ENCODE results near the gene ABHD2. TPM values are rescaled to one million over a fixed set of nuclear protein-coding genes. Genes with fewer than 3 reads are reported as not detected.

Gene ABHD2
- total and polyA plus RNA-seq, 9 of the 15 experiments (the other 6 are each of a cell fraction or from before 2014, with no cell fraction given): 16.9 to 99.8 (median 47.5) TPM

DNA sequence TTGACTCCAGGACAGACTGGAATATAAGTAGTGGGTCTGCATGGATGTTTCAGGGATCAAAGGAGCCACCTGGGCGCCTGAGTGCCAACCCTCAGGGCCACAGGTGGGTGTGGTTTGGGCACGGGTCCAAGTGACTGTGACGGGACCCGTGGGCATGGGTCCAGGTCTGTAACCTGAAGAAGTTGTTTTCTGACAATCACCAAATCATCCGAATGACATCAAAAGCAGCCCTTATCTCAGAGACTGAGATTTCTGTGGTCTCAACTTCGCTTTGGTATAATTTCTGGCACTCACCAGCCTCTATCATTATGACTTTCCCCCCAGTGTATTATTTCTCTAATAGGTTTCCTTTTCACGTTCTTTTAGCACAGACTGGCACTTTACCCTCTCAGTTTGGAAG, 108.7 kb downstream of the ABHD2 start:
- H3K9me1 ChIP-seq (ENCODE audit: control insufficient read depth, insufficient read depth, low read length): peaks cover 4% of the 10 kb centered on the region

More for the DNA sequence above, 108.7 kb downstream of the ABHD2 start:
- peak; percentile 53; the same call in 1 of the 2 replicates for TF ChIP-seq NFIC (IDR thresholded peaks at IDR 0.05)
- TF ChIP-seq, protein P1, sequence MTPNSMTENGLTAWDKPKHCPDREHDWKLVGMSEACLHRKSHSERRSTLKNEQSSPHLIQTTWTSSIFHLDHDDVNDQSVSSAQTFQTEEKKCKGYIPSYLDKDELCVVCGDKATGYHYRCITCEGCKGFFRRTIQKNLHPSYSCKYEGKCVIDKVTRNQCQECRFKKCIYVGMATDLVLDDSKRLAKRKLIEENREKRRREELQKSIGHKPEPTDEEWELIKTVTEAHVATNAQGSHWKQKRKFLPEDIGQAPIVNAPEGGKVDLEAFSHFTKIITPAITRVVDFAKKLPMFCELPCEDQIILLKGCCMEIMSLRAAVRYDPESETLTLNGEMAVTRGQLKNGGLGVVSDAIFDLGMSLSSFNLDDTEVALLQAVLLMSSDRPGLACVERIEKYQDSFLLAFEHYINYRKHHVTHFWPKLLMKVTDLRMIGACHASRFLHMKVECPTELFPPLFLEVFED (CRISPR knock-in tag; conservative IDR thresholded peaks at IDR 0.05): no peak
- TF ChIP-seq, protein P2, sequence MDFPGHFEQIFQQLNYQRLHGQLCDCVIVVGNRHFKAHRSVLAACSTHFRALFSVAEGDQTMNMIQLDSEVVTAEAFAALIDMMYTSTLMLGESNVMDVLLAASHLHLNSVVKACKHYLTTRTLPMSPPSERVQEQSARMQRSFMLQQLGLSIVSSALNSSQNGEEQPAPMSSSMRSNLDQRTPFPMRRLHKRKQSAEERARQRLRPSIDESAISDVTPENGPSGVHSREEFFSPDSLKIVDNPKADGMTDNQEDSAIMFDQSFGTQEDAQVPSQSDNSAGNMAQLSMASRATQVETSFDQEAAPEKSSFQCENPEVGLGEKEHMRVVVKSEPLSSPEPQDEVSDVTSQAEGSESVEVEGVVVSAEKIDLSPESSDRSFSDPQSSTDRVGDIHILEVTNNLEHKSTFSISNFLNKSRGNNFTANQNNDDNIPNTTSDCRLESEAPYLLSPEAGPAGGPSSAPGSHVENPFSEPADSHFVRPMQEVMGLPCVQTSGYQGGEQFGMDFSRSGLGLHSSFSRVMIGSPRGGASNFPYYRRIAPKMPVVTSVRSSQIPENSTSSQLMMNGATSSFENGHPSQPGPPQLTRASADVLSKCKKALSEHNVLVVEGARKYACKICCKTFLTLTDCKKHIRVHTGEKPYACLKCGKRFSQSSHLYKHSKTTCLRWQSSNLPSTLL (IDR thresholded peaks at IDR 0.05): no peak
- TF ChIP-seq, protein P3, sequence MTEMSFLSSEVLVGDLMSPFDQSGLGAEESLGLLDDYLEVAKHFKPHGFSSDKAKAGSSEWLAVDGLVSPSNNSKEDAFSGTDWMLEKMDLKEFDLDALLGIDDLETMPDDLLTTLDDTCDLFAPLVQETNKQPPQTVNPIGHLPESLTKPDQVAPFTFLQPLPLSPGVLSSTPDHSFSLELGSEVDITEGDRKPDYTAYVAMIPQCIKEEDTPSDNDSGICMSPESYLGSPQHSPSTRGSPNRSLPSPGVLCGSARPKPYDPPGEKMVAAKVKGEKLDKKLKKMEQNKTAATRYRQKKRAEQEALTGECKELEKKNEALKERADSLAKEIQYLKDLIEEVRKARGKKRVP (CRISPR knock-in tag; IDR thresholded peaks at IDR 0.05): no peak
- no peak overlapping the region for H3K4me3 ChIP-seq
- no TSS peak for BruUV-seq (replicated peaks)
- in situ Hi-C loops (cut with MboI) (no loop called here), intact Hi-C loops (cut with micrococcal nuclease) (no loop called here)
- H4K20me1 ChIP-seq (replicated peaks; ENCODE audit: control insufficient read depth, insufficient read depth, low read length): no peaks in the 10 kb centered on the region
- 45% methylated on average over 7 of the region's 7 CpGs for WGBS (ENCODE audit: insufficient coverage, low coverage, missing lambda C conversion rate)
- no peaks in the 10 kb centered on the region for H3K27me3 ChIP-seq (ENCODE audit: control insufficient read depth in 2 of 2, insufficient read depth in 2 of 2, low read length in 2 of 2)
- ChIA-PET CTCF (ENCODE audit: low intra/inter-chr PET ratio) (no interaction called here), POLR2A (interaction anchor here (0.6 kb wide), 1 partner anchor 104 kb away, joined by 4 read pairs; no protein-coding TSS in a partner anchor)
- H3K27ac ChIP-seq (ENCODE audit: extremely low read depth, low read depth, low read length): no peak overlapping the region
- no peaks in the 10 kb centered on the region for H3K79me2 ChIP-seq (ENCODE audit: control insufficient read depth, insufficient read depth, low read length)
- H3K36me3 ChIP-seq (ENCODE audit: control insufficient read depth, insufficient read depth, low read length): peaks cover 72% of the 10 kb centered on the region
- no peak overlapping the region for H2AFZ ChIP-seq (ENCODE audit: low read depth, low read length)
- H3K9ac ChIP-seq (ENCODE audit: insufficient read depth in 1 of 2, low read depth in 2 of 2, low read length in 2 of 2): no peak overlapping the region
- FAIRE-seq: no peak
- no peaks in the 10 kb centered on the region; a peak in 1 of 5 replicates for H3K4me1 ChIP-seq (replicated peaks in 1 of 2; ENCODE audit: control insufficient read depth in 2 of 2, insufficient read depth in 2 of 2, low read length in 2 of 2)
- H3K4me2 ChIP-seq (ENCODE audit: insufficient read depth, low read length): no peak overlapping the region
- H3K9me3 ChIP-seq (replicated peaks; ENCODE audit: control insufficient read depth, insufficient read depth, low read depth, low read length): no peaks in the 10 kb centered on the region
- ATAC-seq: no peak
- DNase-seq (ENCODE audit: extremely low read depth in 1 of 4, low spot score in 3 of 4): no peak
